Measurements from ENCODE around the gene SCP2.

SCP2 gene, protein sequence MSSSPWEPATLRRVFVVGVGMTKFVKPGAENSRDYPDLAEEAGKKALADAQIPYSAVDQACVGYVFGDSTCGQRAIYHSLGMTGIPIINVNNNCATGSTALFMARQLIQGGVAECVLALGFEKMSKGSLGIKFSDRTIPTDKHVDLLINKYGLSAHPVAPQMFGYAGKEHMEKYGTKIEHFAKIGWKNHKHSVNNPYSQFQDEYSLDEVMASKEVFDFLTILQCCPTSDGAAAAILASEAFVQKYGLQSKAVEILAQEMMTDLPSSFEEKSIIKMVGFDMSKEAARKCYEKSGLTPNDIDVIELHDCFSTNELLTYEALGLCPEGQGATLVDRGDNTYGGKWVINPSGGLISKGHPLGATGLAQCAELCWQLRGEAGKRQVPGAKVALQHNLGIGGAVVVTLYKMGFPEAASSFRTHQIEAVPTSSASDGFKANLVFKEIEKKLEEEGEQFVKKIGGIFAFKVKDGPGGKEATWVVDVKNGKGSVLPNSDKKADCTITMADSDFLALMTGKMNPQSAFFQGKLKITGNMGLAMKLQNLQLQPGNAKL

GRCh38 chr1:52927212-52928014, at the start of gene SCP2:
Gene SCP2 (plus strand): TSS chr1:52927276. CDS start chr1:52927397, 121 bp downstream.
- no peak for DNase-seq

DNA sequence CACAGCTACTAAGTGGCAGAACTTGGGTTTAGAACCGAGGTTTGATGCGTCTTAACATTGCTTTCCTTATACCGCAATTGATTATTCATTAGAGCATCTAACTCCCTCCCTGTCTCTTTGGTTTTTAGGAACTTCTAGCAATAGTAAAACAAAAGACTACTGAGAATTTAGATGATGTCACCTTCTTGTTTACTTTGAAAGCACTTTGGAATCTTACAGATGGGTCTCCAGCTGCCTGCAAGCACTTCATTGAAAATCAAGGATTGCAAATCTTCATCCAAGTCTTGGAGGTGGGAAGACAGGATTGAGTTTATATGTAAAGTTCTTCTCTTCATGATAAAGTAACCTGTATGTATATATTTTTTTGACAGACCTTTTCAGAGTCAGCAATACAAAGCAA, 49.5 kb upstream of the SCP2 start:
- DNase-seq: no peak

DNA sequence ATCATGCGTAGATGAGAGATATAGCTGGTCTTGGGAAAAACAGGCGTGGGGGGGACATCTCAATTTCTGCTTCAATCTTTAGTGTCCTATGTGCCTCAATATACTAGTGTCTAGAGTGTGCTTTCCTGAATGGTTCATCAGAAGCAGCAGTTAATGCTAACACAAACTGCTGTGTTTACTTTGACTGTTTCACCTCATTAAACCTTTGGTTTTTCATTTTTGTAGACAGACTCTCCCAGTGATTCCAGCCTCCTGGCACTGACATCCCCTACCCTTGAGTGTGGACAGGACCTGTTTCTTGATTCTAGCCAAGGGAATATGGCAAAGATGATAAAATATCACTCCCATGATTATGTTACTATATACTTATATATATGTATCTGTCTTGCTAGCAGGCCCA, 46.9 kb upstream of the SCP2 start:
- DNase-seq: no peak

DNA sequence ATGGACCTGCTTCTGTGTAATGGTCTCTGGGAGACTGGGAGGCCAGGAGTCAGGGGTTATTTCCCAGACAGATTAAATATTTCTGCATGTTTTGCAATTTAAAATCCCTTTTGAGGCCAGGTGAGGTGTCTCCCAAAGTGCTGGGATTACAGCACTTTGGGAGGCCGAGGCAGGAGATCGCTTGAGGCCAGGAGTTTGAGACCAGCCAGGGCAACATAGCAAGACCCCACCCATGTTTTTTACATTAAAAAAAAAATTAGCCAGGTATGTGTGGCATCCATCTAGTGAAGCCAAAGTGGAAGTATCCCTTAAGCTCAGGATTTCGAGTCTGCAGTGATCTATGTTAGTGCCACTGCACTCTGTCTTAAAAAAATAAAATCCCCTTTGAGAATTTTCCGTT, 39.6 kb upstream of the SCP2 start:
- no peak for DNase-seq

- DNase-seq: no peak
Observed at GRCh38 chr1:52892424-52893215, 34.5 kb upstream of the SCP2 start.

DNA sequence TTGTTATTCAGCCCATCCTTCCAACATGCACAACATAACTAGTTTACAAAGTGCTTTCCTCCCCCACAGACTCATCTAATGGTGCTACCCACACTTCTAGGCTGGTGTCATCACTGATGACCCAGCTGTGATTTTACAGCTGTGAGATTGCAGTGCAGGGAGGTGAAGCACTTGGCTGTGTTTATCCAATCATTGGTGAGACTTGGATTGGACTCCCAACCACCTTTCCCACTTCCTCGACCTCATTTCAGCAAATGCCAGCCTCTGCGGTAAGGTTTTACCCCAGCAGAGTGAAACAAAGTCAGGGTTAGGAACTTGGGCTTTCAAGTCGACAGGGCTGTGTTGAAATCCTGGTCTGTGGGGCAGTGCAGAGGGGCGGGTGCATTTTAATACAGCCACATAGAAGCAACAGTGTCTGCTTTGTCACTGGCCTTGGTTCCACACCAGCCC, 27.6 kb upstream of the SCP2 start:
- no peak for DNase-seq

GRCh38 chr1:52900402-52900801, 26.7 kb upstream of the SCP2 start:
- no peak for DNase-seq

GRCh38 chr1:52901384-52901783, 25.7 kb upstream of the SCP2 start:
- DNase-seq: no peak

- DNase-seq: no peak
Observed at GRCh38 chr1:52904208-52904926, 22.7 kb upstream of the SCP2 start.

GRCh38 chr1:52904927-52905698, 22.0 kb upstream of the SCP2 start:
- DNase-seq: no peak

- DNase-seq: no peak
Observed at GRCh38 chr1:52906135-52906603, 20.9 kb upstream of the SCP2 start.

- no peak for DNase-seq
Observed at GRCh38 chr1:52907068-52907811, 19.8 kb upstream of the SCP2 start.

DNA sequence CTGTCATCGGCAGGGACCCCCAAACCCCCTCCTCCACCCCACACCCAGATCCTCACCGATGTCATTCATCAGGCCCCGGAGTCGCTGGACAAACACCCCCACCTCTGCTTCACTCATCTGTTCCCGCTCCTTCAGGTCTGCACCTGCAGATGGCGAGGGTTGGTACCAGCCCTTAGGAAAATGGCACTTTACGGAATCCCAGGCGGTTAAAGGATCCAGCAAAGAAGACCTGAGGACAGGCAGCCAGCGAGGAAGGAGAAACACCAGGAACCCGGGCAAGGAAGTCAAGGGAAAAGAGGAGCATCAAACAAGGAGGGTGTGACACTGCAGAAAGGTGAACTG, 19.3 kb upstream of the SCP2 start:
- no peak for DNase-seq

DNA sequence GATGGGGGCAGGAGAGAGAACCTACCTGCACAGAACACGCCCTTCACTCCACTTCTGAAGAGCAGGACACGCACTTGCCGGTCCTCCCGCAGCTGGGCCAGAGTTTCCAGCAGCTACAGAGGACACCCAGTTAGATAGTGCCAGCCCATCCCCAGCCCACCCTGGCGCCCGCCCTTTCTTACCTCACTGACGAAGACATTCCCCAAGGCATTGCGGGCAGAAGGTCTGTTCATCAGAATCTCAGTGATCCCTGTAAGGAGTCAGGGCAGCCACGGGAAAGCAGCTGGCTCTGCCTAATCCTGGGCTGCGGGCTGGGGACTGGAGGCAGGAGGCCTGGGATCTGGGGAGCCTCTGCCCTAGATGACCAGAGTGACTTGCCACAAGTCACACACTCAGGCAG, 15.5 kb upstream of the SCP2 start:
- DNase-seq: no peak

GRCh38 chr1:52913014-52913413, 14.1 kb upstream of the SCP2 start:
- DNase-seq: no peak

DNA sequence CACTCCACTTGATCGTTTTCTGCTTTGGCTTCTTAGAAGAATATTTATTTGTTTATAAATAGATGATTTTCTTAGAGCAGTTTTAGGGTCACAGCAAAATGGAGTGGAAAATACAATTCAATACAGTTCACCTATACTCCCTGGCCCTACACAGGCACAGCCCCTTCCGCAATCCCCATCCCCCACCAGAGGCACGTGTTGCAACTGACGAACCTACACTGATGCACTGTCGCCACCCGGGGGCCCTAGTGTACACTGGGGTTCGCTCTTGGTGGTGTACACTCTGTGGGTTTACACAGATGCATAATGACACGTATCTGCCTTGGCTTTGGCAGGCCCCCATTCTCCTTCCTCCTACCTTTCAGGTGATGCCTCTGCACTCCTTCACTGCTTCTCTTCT, 13.5 kb upstream of the SCP2 start:
- DNase-seq: no peak

- DNase-seq: no peak
Observed at GRCh38 chr1:52914463-52914862, 12.6 kb upstream of the SCP2 start.

GRCh38 chr1:52915211-52915854, 11.7 kb upstream of the SCP2 start:
- no peak for DNase-seq

- DNase-seq: no peak
Observed at GRCh38 chr1:52915855-52916220, 11.2 kb upstream of the SCP2 start.

DNA sequence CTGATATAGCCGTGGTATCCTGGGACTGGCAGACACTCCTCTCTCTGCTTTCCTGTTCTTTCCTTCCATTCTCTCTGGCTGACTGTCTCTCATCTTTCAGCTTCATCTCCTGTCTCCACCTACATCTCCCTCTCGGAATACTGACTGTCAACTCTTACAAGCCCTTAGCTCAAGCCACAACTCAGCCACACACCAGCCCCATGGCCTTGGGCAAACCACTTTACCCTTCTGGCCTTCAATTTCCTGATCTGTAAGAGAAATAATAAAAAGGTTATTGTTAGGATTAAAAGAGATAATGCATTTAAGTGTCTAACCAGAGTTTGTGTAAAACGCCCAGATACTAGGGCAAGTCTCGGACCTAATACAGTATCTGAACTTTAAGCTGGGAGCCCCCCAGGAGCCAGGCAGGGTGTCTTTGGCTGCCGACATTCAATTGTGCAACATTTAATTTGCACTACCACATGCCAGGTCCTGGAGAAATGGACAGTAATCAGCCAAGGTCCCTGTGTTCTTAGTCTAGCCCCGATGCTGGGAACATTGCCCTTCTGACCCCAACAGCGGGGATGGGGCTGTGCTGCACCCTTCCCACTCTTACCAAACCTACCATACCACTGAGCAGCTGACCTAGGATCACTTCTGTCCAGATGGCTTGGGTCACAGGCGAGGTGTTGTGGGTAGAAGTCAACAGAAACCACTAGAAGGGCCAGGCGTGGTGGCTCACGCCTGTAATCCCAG, 10.7 kb upstream of the SCP2 start:
- DNase-seq: no peak
